ENCODE data around the gene ATG7. TPM values are rescaled to one million over a fixed set of nuclear protein-coding genes. Genes with fewer than 3 reads are reported as not detected.

ATG7 gene
- total RNA-seq, 2 experiments from 2014 or later = 31.0 to 33.1 TPM

DNA sequence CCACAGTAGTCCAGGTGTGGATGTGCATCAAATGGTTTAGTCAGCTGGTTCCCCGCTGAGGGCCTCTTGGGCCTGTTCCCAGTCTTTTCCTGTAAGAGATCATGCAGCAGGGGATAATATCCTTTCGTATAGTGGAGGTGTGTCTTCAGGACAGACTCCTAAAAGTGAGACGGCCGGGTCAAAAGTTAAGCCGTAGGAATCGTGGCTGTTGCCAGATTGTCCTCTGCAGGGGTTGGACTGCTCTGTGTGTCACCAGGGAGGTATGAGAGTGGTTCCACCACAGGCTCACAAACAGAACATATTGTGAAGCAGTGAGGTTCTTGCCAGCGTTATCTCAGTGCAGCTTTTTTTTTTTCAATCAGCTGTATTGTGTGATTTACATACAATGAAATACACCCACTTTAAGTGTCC lies 276.5 kb downstream of the ATG7 start:
- Mint-ChIP-seq H3K9me3 (peaks cover 21% of the 10 kb centered on the region), H3K27ac (no peak overlapping the region)

DNA sequence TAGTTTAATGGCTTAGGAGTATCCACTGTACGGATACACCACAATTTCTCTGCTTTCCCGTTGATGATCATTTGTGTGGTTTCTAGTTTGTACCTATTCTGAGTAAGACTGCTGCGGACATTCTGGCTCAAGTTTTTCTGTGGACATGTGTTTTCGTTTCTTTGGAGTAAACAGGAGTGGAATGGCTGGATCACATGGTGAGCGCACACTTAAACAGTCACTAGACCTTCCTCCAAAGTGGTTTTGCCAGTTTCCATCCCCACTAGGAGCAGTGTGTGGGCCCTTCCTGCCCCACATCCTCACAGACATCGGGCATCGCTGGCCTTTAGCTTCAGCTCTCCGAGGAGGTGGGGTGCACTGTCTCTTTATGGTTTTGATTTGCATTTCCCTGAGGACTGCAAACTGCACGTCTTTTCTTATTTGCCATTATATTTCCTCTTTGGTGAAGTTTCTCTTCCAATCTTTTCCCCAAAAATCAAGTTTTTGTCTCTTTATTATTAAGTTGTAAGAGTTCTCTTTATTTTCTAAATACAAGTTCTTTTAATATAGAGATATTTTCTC lies 277.5 kb downstream of the ATG7 start:
- intact Hi-C loops (cut with micrococcal nuclease) = loop anchor here (10.0 kb wide), 1 partner anchor 95 kb away; the partner anchor contains the start of gene VGLL4
- H3K27me3 Mint-ChIP-seq = no peaks in the 10 kb centered on the region
- DNase-seq = no peak
- H3K36me3 Mint-ChIP-seq (ENCODE audit: low read depth) = peaks cover 32% of the 10 kb centered on the region
- H3K27ac Mint-ChIP-seq = no peak overlapping the region
- no peak for ATAC-seq
- peaks cover 21% of the 10 kb centered on the region for H3K9me3 Mint-ChIP-seq
- no peak overlapping the region for H3K4me3 Mint-ChIP-seq
- TF ChIP-seq, protein P1, sequence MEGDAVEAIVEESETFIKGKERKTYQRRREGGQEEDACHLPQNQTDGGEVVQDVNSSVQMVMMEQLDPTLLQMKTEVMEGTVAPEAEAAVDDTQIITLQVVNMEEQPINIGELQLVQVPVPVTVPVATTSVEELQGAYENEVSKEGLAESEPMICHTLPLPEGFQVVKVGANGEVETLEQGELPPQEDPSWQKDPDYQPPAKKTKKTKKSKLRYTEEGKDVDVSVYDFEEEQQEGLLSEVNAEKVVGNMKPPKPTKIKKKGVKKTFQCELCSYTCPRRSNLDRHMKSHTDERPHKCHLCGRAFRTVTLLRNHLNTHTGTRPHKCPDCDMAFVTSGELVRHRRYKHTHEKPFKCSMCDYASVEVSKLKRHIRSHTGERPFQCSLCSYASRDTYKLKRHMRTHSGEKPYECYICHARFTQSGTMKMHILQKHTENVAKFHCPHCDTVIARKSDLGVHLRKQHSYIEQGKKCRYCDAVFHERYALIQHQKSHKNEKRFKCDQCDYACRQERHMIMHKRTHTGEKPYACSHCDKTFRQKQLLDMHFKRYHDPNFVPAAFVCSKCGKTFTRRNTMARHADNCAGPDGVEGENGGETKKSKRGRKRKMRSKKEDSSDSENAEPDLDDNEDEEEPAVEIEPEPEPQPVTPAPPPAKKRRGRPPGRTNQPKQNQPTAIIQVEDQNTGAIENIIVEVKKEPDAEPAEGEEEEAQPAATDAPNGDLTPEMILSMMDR (IDR thresholded peaks at IDR 0.05) = no peak
- H3K4me1 Mint-ChIP-seq (ENCODE audit: low read depth) = peaks cover 8% of the 10 kb centered on the region
- CTCF ChIA-PET = no interaction called here
- POLR2A ChIA-PET = no interaction called here

More for the DNA sequence above, 276.5 kb downstream of the ATG7 start:
- H3K4me3 Mint-ChIP-seq = no peak overlapping the region
- intact Hi-C loops (cut with micrococcal nuclease) = no loop called here
- H3K4me1 Mint-ChIP-seq (ENCODE audit: low read depth) = peaks cover 8% of the 10 kb centered on the region
- DNase-seq (no peak), ATAC-seq (no peak)
- TF ChIP-seq, protein P1 (IDR thresholded peaks at IDR 0.05) = no peak
- H3K36me3 Mint-ChIP-seq (ENCODE audit: low read depth) = peaks cover 32% of the 10 kb centered on the region
- ChIA-PET POLR2A (interaction anchor here (1.0 kb wide), 1 partner anchor 15 kb away, joined by 3 read pairs; no protein-coding TSS in a partner anchor), CTCF (no interaction called here)
- H3K27me3 Mint-ChIP-seq = no peaks in the 10 kb centered on the region

DNA sequence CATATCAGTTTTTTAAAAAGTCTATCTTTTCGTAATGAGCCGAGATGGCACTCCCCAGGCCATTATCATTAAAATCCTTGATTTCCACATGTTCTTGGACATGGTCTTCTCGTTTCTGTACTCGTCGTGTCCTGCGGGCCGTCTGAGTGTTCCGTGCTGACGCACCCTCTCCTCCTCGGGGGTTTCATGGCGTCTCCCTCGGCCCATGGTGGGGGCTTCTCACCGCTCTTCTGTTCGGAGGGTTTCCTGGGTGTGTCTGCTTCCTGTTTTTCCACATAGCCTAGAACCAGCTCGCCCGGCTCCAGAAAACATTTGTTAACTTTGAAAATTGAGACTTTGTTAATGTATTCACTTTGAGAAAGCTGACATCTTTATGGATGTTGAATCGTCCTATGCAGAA lies 278.8 kb downstream of the ATG7 start:
- Mint-ChIP-seq H3K4me1 (ENCODE audit: low read depth) (peaks cover 8% of the 10 kb centered on the region), H3K27ac (no peak overlapping the region), H3K27me3 (no peaks in the 10 kb centered on the region), H3K36me3 (ENCODE audit: low read depth) (peaks cover 35% of the 10 kb centered on the region), H3K9me3 (peaks cover 21% of the 10 kb centered on the region), H3K4me3 (no peak overlapping the region)
- no peak for DNase-seq
- intact Hi-C loops (cut with micrococcal nuclease) = loop anchor here (10.0 kb wide), 1 partner anchor 94 kb away; the partner anchor contains the start of gene VGLL4
- TF ChIP-seq, protein P1 (IDR thresholded peaks at IDR 0.05) = no peak
- ChIA-PET CTCF (interaction anchor here (1.4 kb wide), 1 partner anchor 101 kb away, joined by 3 read pairs; no protein-coding TSS in a partner anchor), POLR2A (no interaction called here)
- no peak for ATAC-seq

DNA sequence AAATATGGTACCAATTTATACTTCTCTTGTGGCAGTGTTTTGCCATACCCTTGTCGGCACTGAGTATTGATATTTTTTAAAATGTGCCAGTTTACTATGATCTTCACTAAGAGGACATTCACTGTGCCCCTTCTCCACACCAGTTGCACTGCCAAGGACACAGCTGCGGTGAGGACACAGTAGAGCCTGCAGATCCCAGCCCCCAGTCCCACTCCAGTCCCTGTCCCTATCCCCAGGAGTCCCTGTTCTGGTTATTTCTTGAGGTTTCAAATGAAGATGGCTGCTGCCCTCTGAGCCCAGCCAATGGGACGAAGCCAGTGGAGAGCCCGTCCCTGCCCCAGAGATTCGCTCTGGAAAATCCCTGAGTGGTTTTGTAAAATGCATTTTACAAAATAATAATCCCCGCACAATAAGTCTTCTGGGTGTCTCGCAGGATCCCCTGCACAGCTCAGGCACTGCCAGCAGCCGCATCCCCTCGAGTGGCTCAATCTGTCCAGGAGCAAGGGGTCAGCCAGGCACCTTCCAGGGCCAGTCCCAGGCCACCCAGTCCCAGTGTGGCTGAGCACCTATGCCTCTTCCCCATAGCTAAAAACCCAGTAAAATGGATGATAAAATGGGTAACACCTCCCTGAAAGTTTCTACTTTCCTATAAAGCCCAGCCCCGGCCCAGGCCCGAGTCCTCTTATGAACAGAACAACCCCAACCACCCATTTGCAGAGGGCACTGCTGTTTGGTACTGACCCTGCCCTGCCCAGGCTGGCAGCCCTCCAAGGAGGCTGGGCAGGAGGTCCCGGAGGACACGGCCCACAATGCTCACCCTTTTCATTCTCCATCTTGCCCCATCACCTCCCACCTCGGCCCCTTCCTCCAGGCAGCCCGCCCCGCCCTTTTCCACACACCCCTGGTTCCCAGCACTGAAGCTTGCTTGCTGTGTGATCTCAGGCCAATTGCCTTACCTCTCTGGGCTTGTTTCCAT lies 280.4 kb downstream of the ATG7 start:
- peaks cover 2% of the 10 kb centered on the region for H3K4me1 Mint-ChIP-seq (ENCODE audit: low read depth)
- TF ChIP-seq, protein P1 (IDR thresholded peaks at IDR 0.05) = no peak
- H3K36me3 Mint-ChIP-seq (ENCODE audit: low read depth) = peaks cover 26% of the 10 kb centered on the region
- ATAC-seq = no peak
- CTCF ChIA-PET = interaction anchor here (1.4 kb wide), 1 partner anchor 99 kb away, joined by 3 read pairs; no protein-coding TSS in a partner anchor
- no peaks in the 10 kb centered on the region for H3K27me3 Mint-ChIP-seq
- DNase-seq = no peak
- POLR2A ChIA-PET = no interaction called here
- intact Hi-C loops (cut with micrococcal nuclease) = loop anchor here (10.0 kb wide), 1 partner anchor 92 kb away; the partner anchor contains the start of gene VGLL4
- H3K27ac Mint-ChIP-seq = no peak overlapping the region
- no peak overlapping the region for H3K4me3 Mint-ChIP-seq
- H3K9me3 Mint-ChIP-seq = peaks cover 10% of the 10 kb centered on the region
